Measurements from ENCODE around the gene PRDM8.

Gene PRDM8

GRCh38 chr4:80196922-80197573 lies at the start of gene PRDM8:
PRDM8 (plus strand) TSS chr4:80197503; CDS start chr4:80200081, 2,578 bp downstream.
- DNase-seq (ENCODE audit: insufficient read length, low spot score) = no peak
- TF ChIP-seq CTCF (IDR thresholded peaks at IDR 0.05; ENCODE audit: insufficient read depth, missing control alignments) = no peak

GRCh38 chr4:80150387-80151180 lies 46.7 kb upstream of the PRDM8 start:
- no peak for TF ChIP-seq CTCF (IDR thresholded peaks at IDR 0.05; ENCODE audit: insufficient read depth, missing control alignments)
- DNase-seq (ENCODE audit: insufficient read length, low spot score) (no peak), FAIRE-seq (no peak)

More at GRCh38 chr4:80196922-80197573, at the start of gene PRDM8:
- FAIRE-seq = no peak

- no peak for TF ChIP-seq CTCF (IDR thresholded peaks at IDR 0.05; ENCODE audit: insufficient read depth, missing control alignments)
- FAIRE-seq = no peak
Observed at GRCh38 chr4:80151981-80152380, 45.3 kb upstream of the PRDM8 start.

GRCh38 chr4:80153874-80154544 lies 43.3 kb upstream of the PRDM8 start:
- FAIRE-seq = no peak
- TF ChIP-seq CTCF (IDR thresholded peaks at IDR 0.05; ENCODE audit: insufficient read depth, missing control alignments) = no peak
- DNase-seq (ENCODE audit: insufficient read length, low spot score) = no peak

More at GRCh38 chr4:80151981-80152380, 45.3 kb upstream of the PRDM8 start:
- DNase-seq (ENCODE audit: insufficient read length, low spot score) = no peak

- DNase-seq (ENCODE audit: insufficient read length, low spot score) = peak; percentile 11
- peak; percentile 93 for FAIRE-seq
Observed at GRCh38 chr4:80154545-80154933, 42.8 kb upstream of the PRDM8 start.

GRCh38 chr4:80155316-80155982 lies 41.9 kb upstream of the PRDM8 start:
- no peak for DNase-seq (ENCODE audit: insufficient read length, low spot score)
- TF ChIP-seq CTCF (IDR thresholded peaks at IDR 0.05; ENCODE audit: insufficient read depth, missing control alignments) = no peak
- no peak for FAIRE-seq

More at GRCh38 chr4:80154545-80154933, 42.8 kb upstream of the PRDM8 start:
- no peak for TF ChIP-seq CTCF (IDR thresholded peaks at IDR 0.05; ENCODE audit: insufficient read depth, missing control alignments)

All from D721Med (cell line).